ENCODE measurements around the gene VWA3A. TPM values are rescaled to one million over a fixed set of nuclear protein-coding genes. Genes with fewer than 3 reads are reported as not detected.
A peak's percentile ranks its signal among the peaks of the same experiment; 100 is the strongest.

The VWA3A gene
- total and polyA plus RNA-seq, 3 experiments from 2014 or later = 0.04 to 0.16 TPM; not detected in 1

DNA sequence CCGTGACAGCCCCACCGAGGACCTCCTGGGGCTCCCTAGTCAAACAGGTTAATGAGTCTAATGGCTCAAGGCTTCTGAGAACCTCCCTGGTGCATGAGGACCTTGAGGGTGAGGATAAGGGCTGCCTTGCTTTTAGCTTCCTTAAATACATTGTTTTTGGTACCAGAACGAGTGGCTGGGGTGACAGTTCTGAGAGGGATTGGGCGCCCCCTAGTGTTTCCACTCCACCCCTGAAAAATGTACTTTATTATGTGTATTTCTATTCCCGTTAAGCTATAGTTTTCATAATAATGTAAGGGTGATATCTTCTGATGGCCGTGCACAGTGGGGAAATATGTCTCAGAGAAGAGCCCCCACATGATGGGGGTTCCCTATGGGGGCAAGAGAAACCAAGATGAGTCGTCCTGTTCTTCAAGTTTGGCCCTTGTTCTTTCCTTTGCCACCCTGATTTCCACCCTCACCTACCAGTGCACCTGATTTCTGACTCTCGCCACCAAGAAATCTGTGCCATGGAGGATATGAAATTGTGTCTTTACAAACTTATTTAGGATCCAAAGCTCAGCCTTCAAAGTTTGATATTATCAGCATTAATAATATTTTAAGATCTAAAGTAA is 14.5 kb upstream of the VWA3A start:
- ChIA-PET CTCF (interaction anchor here (0.6 to 3.8 kb wide), 38 partner anchors 8 to 416 kb away, joined by 3 to 57 read pairs (median 4); partner anchors contain the start of genes MOSMO, PDZD9, POLR3E and VWA3A), POLR2A (interaction anchor here (0.5 to 1.0 kb wide), 3 partner anchors 75 to 222 kb away, joined by 3 to 6 read pairs (median 3); partner anchors contain the start of gene POLR3E)
- H3K4me1 ChIP-seq (ENCODE audit: insufficient read depth, low read length) = no peaks in the 10 kb centered on the region
- no peak overlapping the region for H3K4me3 ChIP-seq (ENCODE audit: low read length)
- H3K27me3 Mint-ChIP-seq = no peaks in the 10 kb centered on the region
- H3K4me3 Mint-ChIP-seq = no peak overlapping the region
- peaks cover 0 to 28% (median 2%) of the 10 kb centered on the region in 3 donors for H3K36me3 Mint-ChIP-seq
- H3K4me1 Mint-ChIP-seq = peaks cover 3 to 6% (median 5%) of the 10 kb centered on the region in 3 donors
- no peak overlapping the region for H3K27ac ChIP-seq (ENCODE audit: low read depth, low read length)
- no peaks in the 10 kb centered on the region for H3K27me3 ChIP-seq (ENCODE audit: insufficient read depth, low read length, poor library complexity, severe bottlenecking)
- peak overlapping the region in 2 of 8 donors; percentile 50 to 63 for H3K27ac Mint-ChIP-seq
- H3K9me3 ChIP-seq (ENCODE audit: low read length) = no peaks in the 10 kb centered on the region
- H3K9me3 Mint-ChIP-seq = no peaks in the 10 kb centered on the region
- peak; percentile 46 to 74 (median 62) for DNase-seq
- H3K36me3 ChIP-seq (ENCODE audit: insufficient read depth, low read length) = no peaks in the 10 kb centered on the region

DNA sequence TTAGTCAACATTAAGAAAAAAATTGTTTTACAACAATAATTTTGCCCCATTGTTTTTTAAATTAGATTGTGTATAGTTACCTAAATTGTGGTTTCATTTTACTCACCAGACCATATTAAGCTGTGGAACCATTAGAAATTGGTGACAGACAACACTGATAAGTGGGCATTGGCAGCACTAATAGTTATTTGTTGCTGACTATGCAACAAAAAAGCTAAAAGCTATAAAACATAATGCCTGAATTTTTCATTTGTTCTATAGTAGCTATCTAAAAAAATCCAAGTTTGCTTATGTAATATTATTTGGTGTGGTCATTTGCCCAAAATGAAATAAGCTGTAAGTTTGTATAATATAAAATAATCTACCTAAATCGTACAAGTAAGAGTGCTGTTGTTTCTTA is 13.7 kb upstream of the VWA3A start:
- no peaks in the 10 kb centered on the region for H3K9me3 ChIP-seq (ENCODE audit: low read length)
- ChIA-PET CTCF (interaction anchor here (0.9 to 3.8 kb wide), 15 partner anchors 10 to 259 kb away, joined by 3 to 57 read pairs (median 6); partner anchors contain the start of genes MOSMO, PDZD9, POLR3E and VWA3A), POLR2A (interaction anchor here (1.0 kb wide), 1 partner anchor 218 kb away, joined by 3 read pairs; the partner anchor contains the start of gene POLR3E)
- no peaks in the 10 kb centered on the region for H3K27me3 Mint-ChIP-seq
- H3K4me3 Mint-ChIP-seq = no peak overlapping the region
- H3K4me3 ChIP-seq (ENCODE audit: low read length) = no peak overlapping the region
- H3K27ac Mint-ChIP-seq = no peak overlapping the region
- no peak for DNase-seq
- no peaks in the 10 kb centered on the region for H3K9me3 Mint-ChIP-seq
- no peak overlapping the region for H3K27ac ChIP-seq (ENCODE audit: low read depth, low read length)
- H3K36me3 ChIP-seq (ENCODE audit: insufficient read depth, low read length) = no peaks in the 10 kb centered on the region
- peaks cover 0 to 30% (median 2%) of the 10 kb centered on the region in 3 donors for H3K36me3 Mint-ChIP-seq
- H3K4me1 Mint-ChIP-seq = peaks cover 2 to 6% (median 5%) of the 10 kb centered on the region in 3 donors
- no peaks in the 10 kb centered on the region for H3K4me1 ChIP-seq (ENCODE audit: insufficient read depth, low read length)
- H3K27me3 ChIP-seq (ENCODE audit: insufficient read depth, low read length, poor library complexity, severe bottlenecking) = no peaks in the 10 kb centered on the region

GRCh38 chr16:22081050-22081449 is 11.3 kb upstream of the VWA3A start:
- peaks cover 0 to 38% (median 8%) of the 10 kb centered on the region in 3 donors for H3K36me3 Mint-ChIP-seq
- Histone ChIP-seq H3K4me3 (ENCODE audit: low read length) (no peak overlapping the region), H3K27ac (ENCODE audit: low read depth, low read length) (no peak overlapping the region), H3K27me3 (ENCODE audit: insufficient read depth, low read length, poor library complexity, severe bottlenecking) (no peaks in the 10 kb centered on the region), H3K9me3 (ENCODE audit: low read length) (no peaks in the 10 kb centered on the region), H3K4me1 (ENCODE audit: insufficient read depth, low read length) (no peaks in the 10 kb centered on the region), H3K36me3 (ENCODE audit: insufficient read depth, low read length) (no peaks in the 10 kb centered on the region)
- H3K27ac Mint-ChIP-seq = no peak overlapping the region
- POLR2A ChIA-PET = no interaction called here
- no peaks in the 10 kb centered on the region for H3K27me3 Mint-ChIP-seq
- peaks cover 0 to 6% (median 5%) of the 10 kb centered on the region in 3 donors for H3K4me1 Mint-ChIP-seq
- no peak for DNase-seq
- CTCF ChIA-PET = no interaction called here
- H3K4me3 Mint-ChIP-seq = no peak overlapping the region
- no peaks in the 10 kb centered on the region for H3K9me3 Mint-ChIP-seq

GRCh38 chr16:22086440-22086839 is 5.9 kb upstream of the VWA3A start:
- no peaks in the 10 kb centered on the region for H3K27me3 Mint-ChIP-seq
- POLR2A ChIA-PET = no interaction called here
- Histone ChIP-seq H3K27ac (ENCODE audit: low read depth, low read length) (no peak overlapping the region), H3K27me3 (ENCODE audit: insufficient read depth, low read length, poor library complexity, severe bottlenecking) (no peaks in the 10 kb centered on the region), H3K4me1 (ENCODE audit: insufficient read depth, low read length) (no peaks in the 10 kb centered on the region), H3K36me3 (ENCODE audit: insufficient read depth, low read length) (no peaks in the 10 kb centered on the region), H3K4me3 (ENCODE audit: low read length) (no peak overlapping the region), H3K9me3 (ENCODE audit: low read length) (no peaks in the 10 kb centered on the region)
- CTCF ChIA-PET = no interaction called here
- no peaks in the 10 kb centered on the region for H3K4me1 Mint-ChIP-seq
- H3K4me3 Mint-ChIP-seq = no peak overlapping the region
- DNase-seq = no peak
- peaks cover 0 to 34% (median 11%) of the 10 kb centered on the region in 3 donors for H3K36me3 Mint-ChIP-seq
- H3K27ac Mint-ChIP-seq = peak overlapping the region in 1 of 8 donors; percentile 16
- no peaks in the 10 kb centered on the region for H3K9me3 Mint-ChIP-seq

GRCh38 chr16:22088642-22089041 is 3.7 kb upstream of the VWA3A start:
- DNase-seq = no peak
- Mint-ChIP-seq H3K27ac (peak overlapping the region in 2 of 8 donors; percentile 3 to 47), H3K9me3 (no peaks in the 10 kb centered on the region), H3K4me1 (no peaks in the 10 kb centered on the region), H3K27me3 (no peaks in the 10 kb centered on the region), H3K4me3 (no peak overlapping the region), H3K36me3 (peaks cover 0 to 27% (median 9%) of the 10 kb centered on the region in 3 donors)
- CTCF ChIA-PET = interaction anchor here (0.8 to 3.1 kb wide), 3 partner anchors 9 to 11 kb away, joined by 3 to 18 read pairs (median 7); no protein-coding TSS in a partner anchor
- POLR2A ChIA-PET = no interaction called here
- H3K36me3 ChIP-seq (ENCODE audit: insufficient read depth, low read length) = no peaks in the 10 kb centered on the region
- H3K9me3 ChIP-seq (ENCODE audit: low read length) = no peaks in the 10 kb centered on the region
- no peak overlapping the region for H3K4me3 ChIP-seq (ENCODE audit: low read length)
- no peaks in the 10 kb centered on the region for H3K4me1 ChIP-seq (ENCODE audit: insufficient read depth, low read length)
- H3K27me3 ChIP-seq (ENCODE audit: insufficient read depth, low read length, poor library complexity, severe bottlenecking) = no peaks in the 10 kb centered on the region
- H3K27ac ChIP-seq (ENCODE audit: low read depth, low read length) = no peak overlapping the region

- H3K36me3 ChIP-seq (ENCODE audit: insufficient read depth, low read length) = no peaks in the 10 kb centered on the region
- no peak overlapping the region for H3K27ac ChIP-seq (ENCODE audit: low read depth, low read length)
- Mint-ChIP-seq H3K4me3 (no peak overlapping the region), H3K27ac (no peak overlapping the region), H3K9me3 (no peaks in the 10 kb centered on the region), H3K36me3 (peaks cover 0 to 21% (median 8%) of the 10 kb centered on the region in 3 donors), H3K4me1 (no peaks in the 10 kb centered on the region), H3K27me3 (peaks cover 0 to 1% of the 10 kb centered on the region in 2 donors)
- no peak overlapping the region for H3K4me3 ChIP-seq (ENCODE audit: low read length)
- no peak for DNase-seq
- no peaks in the 10 kb centered on the region for H3K27me3 ChIP-seq (ENCODE audit: insufficient read depth, low read length, poor library complexity, severe bottlenecking)
- POLR2A ChIA-PET = no interaction called here
- no peaks in the 10 kb centered on the region for H3K9me3 ChIP-seq (ENCODE audit: low read length)
- CTCF ChIA-PET = interaction anchor here (0.9 to 3.1 kb wide), 2 partner anchors 12 to 115 kb away, joined by 3 to 18 read pairs; no protein-coding TSS in a partner anchor
- H3K4me1 ChIP-seq (ENCODE audit: insufficient read depth, low read length) = no peaks in the 10 kb centered on the region
Measured at GRCh38 chr16:22089910-22090309, 2.4 kb upstream of the VWA3A start.

DNA sequence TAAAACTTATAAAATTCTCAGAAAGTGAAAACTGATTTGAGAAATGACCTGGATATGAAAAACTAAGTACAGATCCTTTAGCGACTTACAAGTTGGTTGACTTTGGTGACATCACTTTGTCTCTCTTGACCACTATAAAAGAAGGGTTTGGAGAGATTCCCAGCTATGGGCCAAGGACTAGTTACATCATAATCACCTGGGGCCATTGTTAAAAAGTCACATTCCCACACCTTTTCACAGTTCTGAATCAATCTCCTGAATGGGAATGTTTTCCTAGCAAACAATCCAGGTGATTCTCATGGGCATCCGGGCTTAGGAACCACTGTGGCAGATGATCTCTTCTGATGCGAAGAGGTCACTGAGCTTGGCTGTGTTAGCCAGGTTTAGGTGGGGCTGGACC is 620 bp upstream of the VWA3A start:
- no peaks in the 10 kb centered on the region for H3K9me3 Mint-ChIP-seq
- H3K4me3 ChIP-seq (ENCODE audit: low read length) = no peak overlapping the region
- H3K27me3 Mint-ChIP-seq = peaks cover 5 to 11% of the 10 kb centered on the region in 2 donors
- H3K27ac Mint-ChIP-seq = no peak overlapping the region
- H3K27ac ChIP-seq (ENCODE audit: low read depth, low read length) = no peak overlapping the region
- H3K27me3 ChIP-seq (ENCODE audit: insufficient read depth, low read length, poor library complexity, severe bottlenecking) = no peaks in the 10 kb centered on the region
- H3K4me3 Mint-ChIP-seq = no peak overlapping the region
- ChIA-PET POLR2A (no interaction called here), CTCF (interaction anchor here (2.3 kb wide), 1 partner anchor 14 kb away, joined by 7 read pairs; no protein-coding TSS in a partner anchor)
- DNase-seq = no peak
- no peaks in the 10 kb centered on the region for H3K4me1 ChIP-seq (ENCODE audit: insufficient read depth, low read length)
- no peaks in the 10 kb centered on the region for H3K4me1 Mint-ChIP-seq
- H3K9me3 ChIP-seq (ENCODE audit: low read length) = no peaks in the 10 kb centered on the region
- peaks cover 0 to 8% (median 0%) of the 10 kb centered on the region in 3 donors for H3K36me3 Mint-ChIP-seq
- H3K36me3 ChIP-seq (ENCODE audit: insufficient read depth, low read length) = no peaks in the 10 kb centered on the region

DNA sequence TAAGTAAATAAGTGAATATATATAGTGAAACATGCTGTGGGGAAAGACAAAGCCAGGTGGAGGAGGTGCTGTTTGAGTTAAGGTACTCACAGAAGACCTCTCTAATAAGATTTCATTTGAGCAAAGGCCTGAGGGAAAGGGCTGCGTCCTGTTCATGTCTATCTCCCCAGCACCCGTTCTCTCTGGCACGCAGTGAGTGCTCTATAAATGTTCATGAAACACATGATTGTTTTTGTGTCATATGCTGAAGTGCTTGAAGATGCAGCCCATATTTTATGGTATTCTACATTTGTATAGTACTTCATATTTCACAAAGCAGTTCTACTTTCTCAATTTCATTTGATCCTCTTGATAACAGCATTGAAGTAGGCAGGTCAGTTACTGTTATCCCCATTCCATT is 990 bp downstream of the VWA3A start:
- Histone ChIP-seq H3K27ac (ENCODE audit: low read depth, low read length) (no peak overlapping the region), H3K9me3 (ENCODE audit: low read length) (no peaks in the 10 kb centered on the region), H3K4me3 (ENCODE audit: low read length) (no peak overlapping the region), H3K27me3 (ENCODE audit: insufficient read depth, low read length, poor library complexity, severe bottlenecking) (no peaks in the 10 kb centered on the region), H3K36me3 (ENCODE audit: insufficient read depth, low read length) (no peaks in the 10 kb centered on the region), H3K4me1 (ENCODE audit: insufficient read depth, low read length) (no peaks in the 10 kb centered on the region)
- Mint-ChIP-seq H3K27me3 (peaks cover 5 to 25% of the 10 kb centered on the region in 2 donors), H3K9me3 (no peaks in the 10 kb centered on the region), H3K4me3 (no peak overlapping the region), H3K36me3 (peaks cover 0 to 1% (median 0%) of the 10 kb centered on the region in 3 donors), H3K4me1 (no peaks in the 10 kb centered on the region), H3K27ac (no peak overlapping the region)
- no peak for DNase-seq
- ChIA-PET CTCF (interaction anchor here (2.3 kb wide), 1 partner anchor 15 kb away, joined by 7 read pairs; no protein-coding TSS in a partner anchor), POLR2A (no interaction called here)
